Natural killer cell (primary cell): ENCODE measurements around the gene TEX48. TPM values are rescaled to one million over a fixed set of nuclear protein-coding genes. Genes with fewer than 3 reads are reported as not detected.

ENCODE experiments used
- ATAC-seq, 3 donors: fragments of 150-1000 bp in 2 of 3; fragments of 200-7000 bp in 1 of 3; cut with Tn5 transposase; 1 replicate in 1 of 3; 2 replicates in 2 of 3; pipeline ENCODE4 v1.10.0; 2021; ENCODE audit warnings: mild to moderate bottlenecking in 2 of 3, moderate library complexity in 2 of 3
- DNase-seq, 2 donors: peaks; one replicate each; pipeline versions ENCODE4 v3.0.0 to v3.0.0-alpha.2; 2013 to 2021; ENCODE audit warnings: mixed read lengths in 1 of 2
- H3K27ac ChIP-seq: one replicate; pipeline ENCODE4 v1.5.1; 2013; ENCODE audit warnings: mild to moderate bottlenecking, low read length
- H3K27me3 ChIP-seq: one replicate; pipeline ENCODE4 v1.6.1; 2013; ENCODE audit warnings: low read length; ENCODE audit not compliant: control insufficient read depth, insufficient read depth
- H3K36me3 ChIP-seq: one replicate; pipeline ENCODE4 v1.6.1; 2013; ENCODE audit warnings: low read length; ENCODE audit not compliant: control insufficient read depth, insufficient read depth
- H3K4me1 ChIP-seq: one replicate; pipeline ENCODE4 v1.6.1; 2013; ENCODE audit warnings: low read length; ENCODE audit not compliant: control insufficient read depth, insufficient read depth
- H3K4me3 ChIP-seq: one replicate; pipeline ENCODE4 v1.5.1; 2013; ENCODE audit warnings: low read length
- H3K9me3 ChIP-seq: one replicate; pipeline ENCODE4 v1.6.1; 2013; ENCODE audit warnings: low read length; ENCODE audit not compliant: control insufficient read depth, insufficient read depth
- H3K27ac Mint-ChIP-seq, 2 donors: one replicate each; pipeline ENCODE4 v1.8.0; 2022; ENCODE audit warnings: mild to moderate bottlenecking in 2 of 2, mixed read lengths in 2 of 2, moderate library complexity in 1 of 2
- H3K27me3 Mint-ChIP-seq, 2 donors: one replicate each; pipeline ENCODE4 v1.8.0; 2022; ENCODE audit warnings: low read depth in 2 of 2, mixed read lengths in 2 of 2
- H3K36me3 Mint-ChIP-seq: one replicate; pipeline ENCODE4 v1.8.0; 2022; ENCODE audit warnings: mixed read lengths
- H3K4me1 Mint-ChIP-seq, 2 donors: one replicate each; pipeline ENCODE4 v1.8.0; 2022; ENCODE audit warnings: mixed read lengths in 2 of 2
- H3K4me3 Mint-ChIP-seq: one replicate; pipeline ENCODE4 v1.8.0; 2022; ENCODE audit warnings: mild to moderate bottlenecking, moderate library complexity, mixed read lengths
- H3K9me3 Mint-ChIP-seq, 2 donors: one replicate each; pipeline ENCODE4 v1.8.0; 2022; ENCODE audit warnings: mixed read lengths in 2 of 2
- CTCF ChIP-seq: fragments of 200-600 bp; IDR thresholded peaks from one replicate; pipeline ENCODE4 v1.8.0; 2022; ENCODE audit warnings: antibody characterized with exemption
- WGBS: methylation state at CpG from one replicate; pipeline ENCODE4 v1.1.7; 2013; ENCODE audit warnings: missing lambda C conversion rate; ENCODE audit not compliant: insufficient coverage; 5-methylcytosine and 5-hydroxymethylcytosine counted together
- intact Hi-C: fragments of 100-400 bp; cut with micrococcal nuclease; formaldehyde crosslinking; loops from one replicate; pipeline ENCODE4 v1.14.2; 2022
- total RNA-seq, 4 donors: library from RNA; stranded (reverse); fragments of 120-200 nt in 1 of 4; gene quantifications; one replicate each; pipeline versions ENCODE4 v1.2.3 to v1.2.4, GENCODE V29; 2013 to 2022

Gene TEX48
- total RNA-seq, 3 donors from 2014 or later (not counting 1 experiment from before 2014, with no cell fraction given), result not detected

GRCh38 chr9:114621975-114622609 lies 59.9 kb downstream of the TEX48 start:
- Histone ChIP-seq H3K27me3 (no peaks in the 10 kb centered on the region), H3K36me3 (peaks cover 6% of the 10 kb centered on the region), H3K4me3 (no peak overlapping the region), H3K27ac (no peak overlapping the region), H3K9me3 (no peaks in the 10 kb centered on the region), H3K4me1 (peaks cover 8% of the 10 kb centered on the region)
- H3K4me3 Mint-ChIP-seq, result no peak overlapping the region
- intact Hi-C loops, result no loop called here
- H3K9me3 Mint-ChIP-seq, result no peaks in the 10 kb centered on the region
- DNase-seq, result no peak
- 97% methylated on average over 2 of the region's 2 CpGs for WGBS
- TF ChIP-seq CTCF, result no peak
- no peak for ATAC-seq
- no peaks in the 10 kb centered on the region for H3K36me3 Mint-ChIP-seq
- peaks cover 11 to 19% of the 10 kb centered on the region in 2 donors for H3K4me1 Mint-ChIP-seq
- no peaks in the 10 kb centered on the region for H3K27me3 Mint-ChIP-seq
- no peak overlapping the region for H3K27ac Mint-ChIP-seq

- TF ChIP-seq CTCF, result no peak
- H3K27ac Mint-ChIP-seq, result no peak overlapping the region
- WGBS, result 91% methylated on average over 7 of the region's 7 CpGs
- ATAC-seq (no peak), DNase-seq (no peak)
- Histone ChIP-seq H3K27me3 (no peaks in the 10 kb centered on the region), H3K4me3 (no peak overlapping the region), H3K4me1 (peaks cover 13% of the 10 kb centered on the region), H3K36me3 (peaks cover under 1% of the 10 kb centered on the region), H3K27ac (no peak overlapping the region), H3K9me3 (no peaks in the 10 kb centered on the region)
- no peaks in the 10 kb centered on the region for H3K27me3 Mint-ChIP-seq
- peaks cover 11 to 20% of the 10 kb centered on the region in 2 donors for H3K4me1 Mint-ChIP-seq
- no peak overlapping the region for H3K4me3 Mint-ChIP-seq
- no peaks in the 10 kb centered on the region for H3K9me3 Mint-ChIP-seq
- no peaks in the 10 kb centered on the region for H3K36me3 Mint-ChIP-seq
- intact Hi-C loops, result no loop called here
Measured at GRCh38 chr9:114621561-114621960, 60.4 kb downstream of the TEX48 start.

GRCh38 chr9:114619191-114619761 lies 62.7 kb downstream of the TEX48 start:
- DNase-seq, result peak in 1 of 2 donors; percentile 36
- no peaks in the 10 kb centered on the region for H3K27me3 ChIP-seq
- H3K27ac ChIP-seq, result peak overlapping the region; percentile 70
- 32% methylated on average over 13 of the region's 13 CpGs for WGBS
- H3K4me3 ChIP-seq, result peak overlapping the region; percentile 30
- Mint-ChIP-seq H3K27me3 (no peaks in the 10 kb centered on the region), H3K36me3 (no peaks in the 10 kb centered on the region), H3K9me3 (no peaks in the 10 kb centered on the region), H3K4me3 (peak overlapping the region; percentile 85), H3K27ac (peak overlapping the region; percentile 77 to 86), H3K4me1 (peaks cover 11 to 20% of the 10 kb centered on the region in 2 donors)
- peak in 2 of 3 donors; percentile 46 to 52 for ATAC-seq
- H3K9me3 ChIP-seq, result no peaks in the 10 kb centered on the region
- no peaks in the 10 kb centered on the region for H3K36me3 ChIP-seq
- intact Hi-C loops, result no loop called here
- H3K4me1 ChIP-seq, result peaks cover 17% of the 10 kb centered on the region
- TF ChIP-seq CTCF, result no peak
